ENCODE measurements around the gene UBR4. TPM values are rescaled to one million over a fixed set of nuclear protein-coding genes. Genes with fewer than 3 reads are reported as not detected.
"Not testable (repeated sequence)": the region's sequence is repeated elsewhere in the genome, so short reads cannot be mapped to it uniquely, and the experiment has no call there.

Gene UBR4
- total and polyA plus RNA-seq, 9 donors, result 59.2 to 94.1 (median 73.7) TPM

- Histone ChIP-seq H3K4me3 (ENCODE audit: low read length) (no peak overlapping the region), H3K36me3 (ENCODE audit: control insufficient read depth, insufficient read depth, low read length) (peaks cover 72% of the 10 kb centered on the region), H3K9me3 (replicated peaks; ENCODE audit: control insufficient read depth, low read depth, low read length) (no peaks in the 10 kb centered on the region), H3K27me3 (ENCODE audit: control insufficient read depth, insufficient read depth, low read length) (no peaks in the 10 kb centered on the region), H3K4me1 (ENCODE audit: control insufficient read depth, insufficient read depth, low read length) (no peaks in the 10 kb centered on the region), H3K27ac (ENCODE audit: low read length) (no peak overlapping the region)
- WGBS (ENCODE audit: insufficient coverage), result 100% methylated on average over 5 of the region's 8 CpGs
- DNase-seq, result no peak
These were observed 10.2 kb upstream of the UBR4 start for GRCh38 chr1:19220080-19220846.

GRCh38 chr1:19219451-19219850 is 9.4 kb upstream of the UBR4 start:
- Histone ChIP-seq H3K36me3 (ENCODE audit: control insufficient read depth, insufficient read depth, low read length) (peaks cover 65% of the 10 kb centered on the region), H3K9me3 (replicated peaks; ENCODE audit: control insufficient read depth, low read depth, low read length) (no peaks in the 10 kb centered on the region), H3K4me1 (ENCODE audit: control insufficient read depth, insufficient read depth, low read length) (no peaks in the 10 kb centered on the region), H3K27me3 (ENCODE audit: control insufficient read depth, insufficient read depth, low read length) (no peaks in the 10 kb centered on the region), H3K27ac (ENCODE audit: low read length) (no peak overlapping the region), H3K4me3 (ENCODE audit: low read length) (no peak overlapping the region)
- DNase-seq, result no peak
- 80% methylated on average over 1 of the region's 7 CpGs for WGBS (ENCODE audit: insufficient coverage)

- not testable (repeated sequence) for H3K4me1 ChIP-seq (ENCODE audit: control insufficient read depth, insufficient read depth, low read length); H3K4me3 ChIP-seq (ENCODE audit: low read length); H3K27me3 ChIP-seq (ENCODE audit: control insufficient read depth, insufficient read depth, low read length); DNase-seq; H3K9me3 ChIP-seq (replicated peaks; ENCODE audit: control insufficient read depth, low read depth, low read length); H3K27ac ChIP-seq (ENCODE audit: low read length)
- WGBS (ENCODE audit: insufficient coverage), result no CpG with 5 or more reads among the region's 4 CpGs
- H3K36me3 ChIP-seq (ENCODE audit: control insufficient read depth, insufficient read depth, low read length), result peaks cover 41% of the 10 kb centered on the region
These were observed 6.5 kb upstream of the UBR4 start for GRCh38 chr1:19216585-19216984.

GRCh38 chr1:19213580-19213979 is 3.5 kb upstream of the UBR4 start:
- Histone ChIP-seq H3K4me3 (ENCODE audit: low read length) (no peak overlapping the region), H3K9me3 (replicated peaks; ENCODE audit: control insufficient read depth, low read depth, low read length) (no peaks in the 10 kb centered on the region), H3K27me3 (ENCODE audit: control insufficient read depth, insufficient read depth, low read length) (no peaks in the 10 kb centered on the region), H3K4me1 (ENCODE audit: control insufficient read depth, insufficient read depth, low read length) (peaks cover 8% of the 10 kb centered on the region), H3K27ac (ENCODE audit: low read length) (no peak overlapping the region), H3K36me3 (ENCODE audit: control insufficient read depth, insufficient read depth, low read length) (peaks cover 12% of the 10 kb centered on the region)
- DNase-seq, result no peak
- WGBS (ENCODE audit: insufficient coverage), result no CpG with 5 or more reads among the region's 1 CpG

- peaks cover 12% of the 10 kb centered on the region for H3K4me1 ChIP-seq (ENCODE audit: control insufficient read depth, insufficient read depth, low read length)
- no peak overlapping the region for H3K27ac ChIP-seq (ENCODE audit: low read length)
- no peak for DNase-seq
- H3K36me3 ChIP-seq (ENCODE audit: control insufficient read depth, insufficient read depth, low read length), result peaks cover 7% of the 10 kb centered on the region
- no peaks in the 10 kb centered on the region for H3K9me3 ChIP-seq (replicated peaks; ENCODE audit: control insufficient read depth, low read depth, low read length)
- H3K27me3 ChIP-seq (ENCODE audit: control insufficient read depth, insufficient read depth, low read length), result no peaks in the 10 kb centered on the region
- no peak overlapping the region for H3K4me3 ChIP-seq (ENCODE audit: low read length)
These were observed 2.1 kb upstream of the UBR4 start for GRCh38 chr1:19212167-19212566.

- peak; percentile 39 for DNase-seq
- Histone ChIP-seq H3K27ac (ENCODE audit: low read length) (peak overlapping the region; percentile 96), H3K4me3 (ENCODE audit: low read length) (peak overlapping the region; percentile 87), H3K4me1 (ENCODE audit: control insufficient read depth, insufficient read depth, low read length) (peaks cover 12% of the 10 kb centered on the region), H3K27me3 (ENCODE audit: control insufficient read depth, insufficient read depth, low read length) (no peaks in the 10 kb centered on the region), H3K36me3 (ENCODE audit: control insufficient read depth, insufficient read depth, low read length) (peaks cover 7% of the 10 kb centered on the region), H3K9me3 (replicated peaks; ENCODE audit: control insufficient read depth, low read depth, low read length) (no peaks in the 10 kb centered on the region)
- 2% methylated on average over 6 of the region's 12 CpGs for WGBS (ENCODE audit: insufficient coverage)
These were observed 895 bp upstream of the UBR4 start for GRCh38 chr1:19210772-19211549.

- H3K4me1 ChIP-seq (ENCODE audit: control insufficient read depth, insufficient read depth, low read length), result peaks cover 12% of the 10 kb centered on the region
- WGBS (ENCODE audit: insufficient coverage), result 0% methylated on average over 10 of the region's 28 CpGs
- peak; percentile 62 for DNase-seq
These were observed 552 bp downstream of the UBR4 start for GRCh38 chr1:19209439-19209989.

GRCh38 chr1:19208710-19209438 is 1.2 kb downstream of the UBR4 start:
- no peaks in the 10 kb centered on the region for H3K36me3 ChIP-seq (ENCODE audit: control insufficient read depth, insufficient read depth, low read length)
- peak overlapping the region; percentile 93 for H3K27ac ChIP-seq (ENCODE audit: low read length)
- no peak for DNase-seq
- H3K4me1 ChIP-seq (ENCODE audit: control insufficient read depth, insufficient read depth, low read length), result peaks cover 12% of the 10 kb centered on the region
- no peaks in the 10 kb centered on the region for H3K27me3 ChIP-seq (ENCODE audit: control insufficient read depth, insufficient read depth, low read length)
- peak overlapping the region; percentile 87 for H3K4me3 ChIP-seq (ENCODE audit: low read length)
- H3K9me3 ChIP-seq (replicated peaks; ENCODE audit: control insufficient read depth, low read depth, low read length), result no peaks in the 10 kb centered on the region
- no CpG with 5 or more reads among the region's 8 CpGs for WGBS (ENCODE audit: insufficient coverage)

More at GRCh38 chr1:19209439-19209989, 552 bp downstream of the UBR4 start:
- Histone ChIP-seq H3K9me3 (replicated peaks; ENCODE audit: control insufficient read depth, low read depth, low read length) (no peaks in the 10 kb centered on the region), H3K27ac (ENCODE audit: low read length) (peak overlapping the region; percentile 93), H3K27me3 (ENCODE audit: control insufficient read depth, insufficient read depth, low read length) (no peaks in the 10 kb centered on the region), H3K36me3 (ENCODE audit: control insufficient read depth, insufficient read depth, low read length) (no peaks in the 10 kb centered on the region), H3K4me3 (ENCODE audit: low read length) (peak overlapping the region; percentile 87)

GRCh38 chr1:19206947-19207346 is 3.1 kb downstream of the UBR4 start:
- Histone ChIP-seq H3K4me3 (ENCODE audit: low read length) (no peak overlapping the region), H3K27ac (ENCODE audit: low read length) (no peak overlapping the region), H3K9me3 (replicated peaks; ENCODE audit: control insufficient read depth, low read depth, low read length) (no peaks in the 10 kb centered on the region), H3K27me3 (ENCODE audit: control insufficient read depth, insufficient read depth, low read length) (no peaks in the 10 kb centered on the region), H3K4me1 (ENCODE audit: control insufficient read depth, insufficient read depth, low read length) (peaks cover 12% of the 10 kb centered on the region), H3K36me3 (ENCODE audit: control insufficient read depth, insufficient read depth, low read length) (no peaks in the 10 kb centered on the region)
- 82% methylated on average over 3 of the region's 3 CpGs for WGBS (ENCODE audit: insufficient coverage)
- no peak for DNase-seq

- H3K4me3 ChIP-seq (ENCODE audit: low read length), result no peak overlapping the region
- H3K36me3 ChIP-seq (ENCODE audit: control insufficient read depth, insufficient read depth, low read length), result peaks cover 4% of the 10 kb centered on the region
- 33% methylated on average over 1 of the region's 5 CpGs for WGBS (ENCODE audit: insufficient coverage)
- peaks cover 5% of the 10 kb centered on the region for H3K4me1 ChIP-seq (ENCODE audit: control insufficient read depth, insufficient read depth, low read length)
- no peaks in the 10 kb centered on the region for H3K27me3 ChIP-seq (ENCODE audit: control insufficient read depth, insufficient read depth, low read length)
- no peaks in the 10 kb centered on the region for H3K9me3 ChIP-seq (replicated peaks; ENCODE audit: control insufficient read depth, low read depth, low read length)
- no peak overlapping the region for H3K27ac ChIP-seq (ENCODE audit: low read length)
- DNase-seq, result no peak
These were observed 4.2 kb downstream of the UBR4 start for GRCh38 chr1:19205845-19206244.

Measured in muscle of leg (tissue), 11 donors.